Central memory CD4-positive, alpha-beta T cell (primary cell): ENCODE data around the gene ZDHHC5.

Source experiments
- DNase-seq: peaks from one replicate; pipeline ENCODE4 v3.0.0; 2022

ZDHHC5 gene

GRCh38 chr11:57645689-57646085 is 22.2 kb upstream of the ZDHHC5 start:
- no peak for DNase-seq

- DNase-seq: no peak
Observed at GRCh38 chr11:57646194-57646798, 21.6 kb upstream of the ZDHHC5 start.

- DNase-seq: no peak
Observed at GRCh38 chr11:57646799-57647303, 21.1 kb upstream of the ZDHHC5 start.

DNA sequence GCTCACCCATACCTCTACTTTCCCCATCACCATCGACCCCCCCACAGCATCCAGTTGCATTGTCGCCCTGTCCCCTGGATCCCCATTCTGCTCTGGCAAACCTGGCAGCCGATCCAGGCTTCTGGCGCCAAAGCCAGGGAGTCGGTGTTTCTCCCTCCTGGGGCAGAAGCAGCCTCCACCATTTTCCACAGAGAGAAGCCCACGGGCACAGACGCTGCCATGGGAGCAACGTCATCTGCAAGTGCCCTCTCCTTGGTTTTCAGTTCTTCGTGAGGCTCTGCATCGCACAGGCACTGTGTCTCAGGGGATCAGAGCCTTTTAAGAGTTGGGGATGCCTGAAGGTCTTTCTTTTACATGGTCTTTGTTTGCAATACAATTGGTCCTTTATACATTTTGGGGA is 20.5 kb upstream of the ZDHHC5 start:
- DNase-seq: no peak

- no peak for DNase-seq
Observed at GRCh38 chr11:57647960-57648800, 19.7 kb upstream of the ZDHHC5 start.

DNA sequence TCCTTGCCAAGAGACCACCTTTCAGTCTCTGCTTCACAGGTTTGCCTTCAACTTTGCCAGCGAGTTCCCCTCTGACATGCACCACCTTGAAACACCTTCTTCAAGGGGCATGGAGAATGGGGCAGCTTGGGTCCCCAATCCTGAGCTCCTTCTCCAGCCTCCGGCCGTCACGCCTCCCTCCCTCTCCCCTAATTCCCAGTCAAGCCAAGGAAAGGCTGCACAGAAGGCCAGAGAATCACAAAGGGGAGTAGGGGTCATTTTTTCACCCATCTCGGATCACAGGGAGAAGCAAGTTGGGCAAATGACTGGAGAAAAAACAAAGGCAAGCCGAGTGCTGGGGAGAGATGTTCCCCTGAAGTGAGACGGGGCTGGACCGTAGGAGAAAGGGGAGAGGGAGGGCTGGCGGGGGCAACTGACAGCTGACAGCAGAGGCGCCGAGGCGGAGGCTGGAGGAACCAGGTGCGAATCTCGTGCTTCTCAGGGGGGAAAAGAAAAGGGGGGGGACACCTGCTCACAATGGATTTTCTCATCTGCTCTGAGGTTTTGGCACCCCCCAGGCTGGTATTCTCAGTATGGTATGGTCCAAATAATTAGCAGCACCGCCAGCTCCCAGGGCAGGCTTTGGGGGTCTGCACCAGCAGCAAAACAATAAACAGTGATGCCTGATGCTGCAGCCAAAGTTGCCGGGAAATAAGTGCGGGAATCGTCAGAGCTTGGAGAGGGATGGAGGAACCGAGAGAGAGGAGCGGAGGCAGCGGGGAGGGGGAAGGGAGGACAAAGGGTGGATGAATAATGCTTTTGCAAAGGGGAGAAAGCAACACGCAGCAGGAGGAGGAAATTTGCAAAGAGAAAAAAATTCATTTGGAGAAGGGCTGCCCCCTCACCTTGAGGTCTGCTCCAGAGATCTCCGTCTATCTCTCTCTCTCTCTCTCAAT is 18.8 kb upstream of the ZDHHC5 start:
- no peak for DNase-seq

- peak; percentile 74 for DNase-seq
Observed at GRCh38 chr11:57649826-57650738, 17.8 kb upstream of the ZDHHC5 start, which contains the start of gene YPEL4. Gene YPEL4 (minus strand): TSS chr11:57649912. CDS start chr11:57647107, 2,805 bp downstream.

- no peak for DNase-seq
Observed at GRCh38 chr11:57650739-57651090, 17.2 kb upstream of the ZDHHC5 start.

DNA sequence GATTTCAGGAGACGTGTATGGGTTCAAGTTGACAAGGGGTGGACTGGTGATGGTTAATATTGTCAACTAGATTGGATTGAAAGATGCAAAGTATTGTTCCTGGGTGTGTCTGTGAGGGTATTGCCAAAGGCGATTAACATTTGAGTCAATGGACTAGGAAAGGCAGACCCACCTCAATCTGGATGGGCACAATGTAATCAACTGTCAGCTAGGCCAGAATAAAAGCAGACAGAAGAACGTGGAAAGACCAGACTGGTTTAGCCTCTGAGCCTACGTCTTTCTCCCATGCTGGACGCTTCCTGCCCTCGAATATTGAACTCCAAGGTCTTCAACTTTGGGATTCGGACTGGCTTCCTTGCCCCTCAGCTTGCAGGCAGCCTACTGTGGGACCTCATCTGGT is 16.5 kb upstream of the ZDHHC5 start:
- no peak for DNase-seq

- peak; percentile 57 for DNase-seq
Observed at GRCh38 chr11:57652230-57652629, 15.7 kb upstream of the ZDHHC5 start.

DNA sequence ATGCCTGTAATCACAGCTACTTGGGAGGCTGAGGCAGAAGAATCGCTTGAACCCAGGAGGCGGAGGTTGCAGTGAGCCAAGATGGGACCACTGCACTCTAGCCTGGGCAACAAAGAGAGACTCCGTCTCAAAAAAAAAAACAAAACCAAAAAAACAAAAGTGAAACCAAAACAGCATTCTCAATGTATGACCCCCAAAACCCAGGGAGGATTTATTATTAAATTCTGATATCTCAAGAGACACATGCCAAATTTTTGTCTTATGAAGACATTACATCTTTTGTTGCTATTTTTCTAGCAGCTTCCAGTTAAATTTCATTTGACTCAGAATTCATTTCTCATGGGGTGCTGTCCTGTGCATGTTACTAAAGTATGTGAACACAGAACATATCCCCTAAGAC is 15.3 kb upstream of the ZDHHC5 start:
- no peak for DNase-seq

- no peak for DNase-seq
Observed at GRCh38 chr11:57653163-57653562, 14.8 kb upstream of the ZDHHC5 start.

DNA sequence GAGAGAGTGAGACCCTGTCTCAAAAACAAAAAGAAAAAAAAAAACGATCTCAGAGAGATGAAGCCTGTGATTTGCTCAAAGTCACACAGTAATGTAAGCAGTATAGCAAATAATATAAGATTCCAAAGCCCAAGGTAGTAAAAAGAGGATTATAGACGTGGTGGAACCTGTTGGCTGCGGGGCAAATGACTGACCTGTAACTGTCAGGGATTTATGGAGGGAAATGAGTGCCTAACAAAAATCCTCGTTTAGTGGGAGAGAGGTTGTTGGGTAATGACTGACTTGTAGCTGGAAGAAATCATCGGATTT is 11.1 kb upstream of the ZDHHC5 start:
- DNase-seq: no peak

DNA sequence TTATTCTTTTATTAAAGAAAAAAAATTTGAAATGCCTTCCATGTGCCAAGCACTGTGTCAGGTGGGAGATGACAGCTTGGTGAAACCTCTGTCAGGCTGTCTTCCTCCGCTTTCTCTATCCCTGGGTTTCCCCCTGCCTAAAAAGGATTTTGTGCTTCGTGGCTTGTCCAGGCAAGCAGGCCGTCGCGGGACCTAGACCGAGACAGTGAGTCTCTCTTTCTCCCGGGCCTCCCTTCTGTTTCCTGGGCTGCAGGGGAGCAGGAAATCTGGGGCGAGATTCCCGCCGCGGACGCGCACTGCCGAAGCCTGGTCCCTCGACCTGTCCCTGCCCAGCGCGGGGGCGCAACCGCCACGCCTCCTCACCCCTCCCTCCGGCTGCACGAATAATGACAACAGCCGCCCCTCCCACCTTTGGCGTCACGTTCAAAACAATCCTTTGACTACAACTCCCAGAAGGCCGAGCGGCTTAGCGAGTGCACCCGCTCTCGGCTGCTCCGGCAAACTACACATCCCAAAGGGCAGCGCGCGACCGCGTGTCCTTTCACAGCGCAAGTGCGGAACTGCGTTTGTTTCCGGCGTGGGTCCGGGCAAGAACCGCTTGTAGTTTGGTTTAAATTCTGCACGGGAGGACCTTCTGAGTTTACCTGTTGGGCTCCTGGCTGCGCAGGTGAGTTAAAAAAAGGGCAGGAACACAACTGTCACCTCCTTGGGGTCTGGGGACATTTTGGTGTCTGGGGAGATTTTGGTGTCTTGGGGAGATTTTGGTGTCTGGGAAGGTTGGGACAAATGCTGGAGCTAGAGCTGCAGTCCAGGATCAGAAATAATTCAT is 10.5 kb upstream of the ZDHHC5 start, which contains the start of gene CLP1:
Gene CLP1, plus strand, starts transcription at position 569 of the 829 bp plus-strand sequence. CDS start 1,715 bp downstream, outside the sequence.
- peak; percentile 98 for DNase-seq

- no peak for DNase-seq
Observed at GRCh38 chr11:57658023-57658361, 9.9 kb upstream of the ZDHHC5 start.

GRCh38 chr11:57659669-57660068 is 8.2 kb upstream of the ZDHHC5 start:
- DNase-seq: no peak

- no peak for DNase-seq
Observed at GRCh38 chr11:57662893-57663292, 5.0 kb upstream of the ZDHHC5 start.

GRCh38 chr11:57663975-57664374 is 3.9 kb upstream of the ZDHHC5 start:
- DNase-seq: no peak

DNA sequence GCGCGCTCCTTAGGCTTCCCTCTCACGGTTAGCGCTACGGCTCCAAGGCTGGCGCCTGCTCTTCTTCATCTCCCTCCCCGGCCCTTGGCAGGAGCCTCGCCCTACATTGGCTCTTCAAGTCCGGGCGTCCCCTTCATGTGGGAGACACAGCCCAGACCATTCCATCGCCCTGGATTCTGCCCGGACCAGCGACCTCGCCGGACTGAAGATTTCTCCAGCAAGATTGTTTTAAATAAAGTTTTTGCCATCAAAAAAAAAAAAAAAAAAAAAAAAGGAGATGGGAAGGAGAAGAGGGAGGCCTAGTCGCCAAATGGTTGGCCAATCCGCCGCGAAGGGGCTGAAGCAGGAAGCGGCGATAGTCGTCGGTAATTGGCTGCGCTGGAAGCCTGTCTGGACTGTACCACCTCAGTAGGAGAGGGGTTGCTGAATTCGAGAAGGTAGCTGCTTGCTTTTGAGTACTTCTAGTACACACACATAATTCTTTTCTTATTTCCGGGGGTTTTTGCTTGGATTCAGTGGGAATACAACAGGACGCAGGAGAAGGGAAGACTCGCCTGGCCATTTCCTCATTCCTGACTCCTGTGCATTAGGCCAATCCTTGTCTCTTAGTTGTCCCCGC is 688 bp upstream of the ZDHHC5 start:
- peak; percentile 98 for DNase-seq

- peak; percentile 44 for DNase-seq
Observed at GRCh38 chr11:57668434-57668782, 494 bp downstream of the ZDHHC5 start.

DNA sequence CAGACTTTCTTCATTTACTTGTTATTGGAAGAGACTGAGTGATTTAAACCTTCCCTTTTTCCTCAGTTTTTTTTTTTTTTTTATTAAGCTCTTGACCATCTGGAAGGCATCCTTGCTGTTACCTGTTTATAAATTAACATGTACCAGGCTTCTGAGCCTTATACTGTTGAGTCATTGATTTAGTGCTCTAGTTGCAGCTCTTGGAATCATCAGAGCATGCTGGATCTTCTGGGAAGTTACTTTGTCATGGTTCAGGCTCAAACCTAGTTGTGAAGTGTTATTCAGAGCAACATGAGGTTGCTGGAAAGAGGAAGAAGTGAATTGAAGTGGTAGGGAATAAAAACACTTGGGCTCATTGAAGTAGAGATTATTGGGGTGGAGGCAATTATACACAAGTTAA is 6.3 kb downstream of the ZDHHC5 start:
- DNase-seq: no peak
